ENCODE measurements around the gene ECEL1.
"Not testable (repeated sequence)": the region's sequence is repeated elsewhere in the genome, so short reads cannot be mapped to it uniquely, and the experiment has no call there.

GRCh38 chr2:232445149-232445885, 42.3 kb downstream of the ECEL1 start:
- TF ChIP-seq BHLHE40 (IDR thresholded peaks at IDR 0.05; ENCODE audit: borderline replicate concordance); SUZ12 (IDR thresholded peaks at IDR 0.05); FOXM1 (IDR thresholded peaks at IDR 0.05; ENCODE audit: borderline replicate concordance): not testable (repeated sequence)
